HEK293T (cell line): ENCODE results near the gene SLC13A1.

Experiments used
- BHLHE40 ChIP-seq: fragments of 450-650 bp; IDR thresholded peaks from 2 replicates; pipeline ENCODE4 v1.6.1; 2016; ENCODE audit warnings: mild to moderate bottlenecking, moderate library complexity, borderline replicate concordance
- FOXM1 ChIP-seq: fragments of 450-650 bp; IDR thresholded peaks from 2 replicates; pipeline ENCODE4 v1.6.1; 2017; ENCODE audit warnings: mild to moderate bottlenecking, borderline replicate concordance
- L3MBTL2 ChIP-seq: fragments of 450-650 bp; conservative IDR thresholded peaks from 2 replicates; pipeline ENCODE4 v1.6.1; 2016; ENCODE audit warnings: mild to moderate bottlenecking
- LEF1 ChIP-seq: fragments of 450-650 bp; IDR thresholded peaks from 2 replicates; pipeline ENCODE4 v1.6.1; 2017; ENCODE audit warnings: mild to moderate bottlenecking, borderline replicate concordance
- NFRKB ChIP-seq: fragments of 450-650 bp; IDR thresholded peaks from 2 replicates; pipeline ENCODE4 v1.6.1; 2016; ENCODE audit warnings: mild to moderate bottlenecking, moderate library complexity
- SP1 ChIP-seq: fragments of 450-650 bp; IDR thresholded peaks from 2 replicates; pipeline ENCODE4 v1.6.1; 2017
- SUZ12 ChIP-seq: fragments of 450-650 bp; IDR thresholded peaks from 2 replicates; pipeline ENCODE4 v1.6.1; 2016; ENCODE audit warnings: mild to moderate bottlenecking
- TARDBP ChIP-seq: fragments of 450-650 bp; IDR thresholded peaks from 2 replicates; pipeline ENCODE4 v1.6.1; 2016
- ZNF384 ChIP-seq: fragments of 450-650 bp; IDR thresholded peaks from 2 replicates; pipeline ENCODE4 v1.6.1; 2016
- TF ChIP-seq, protein P1 (sequence below): fragments of 450-650 bp; IDR thresholded peaks from 2 replicates; pipeline ENCODE4 v1.6.1; 2016

DNA sequence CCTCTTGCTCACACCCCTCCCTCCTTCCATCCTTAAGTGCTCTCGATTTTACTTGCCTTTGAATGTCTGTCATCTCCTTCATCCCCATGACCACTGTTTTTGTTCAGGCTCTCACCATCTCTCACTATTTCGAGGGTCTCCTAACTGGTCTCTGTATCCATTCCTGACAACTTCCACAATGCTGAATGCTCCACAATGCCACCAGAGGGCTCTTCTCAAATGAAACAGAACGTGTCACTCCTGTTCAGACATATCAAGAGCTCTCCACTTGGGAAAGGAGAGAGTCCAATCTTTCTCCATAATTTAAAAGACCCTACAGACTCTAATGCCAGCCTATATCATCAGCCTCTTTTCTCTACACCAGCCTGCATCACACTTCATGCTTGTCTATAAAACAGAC lies 9.0 kb upstream of the SLC13A1 start:
- TF ChIP-seq TARDBP: no peak
- TF ChIP-seq FOXM1: no peak
- no peak for TF ChIP-seq LEF1
- no peak for TF ChIP-seq ZNF384
- no peak for TF ChIP-seq NFRKB
- TF ChIP-seq BHLHE40: no peak
- no peak for TF ChIP-seq L3MBTL2
- TF ChIP-seq, protein P1, sequence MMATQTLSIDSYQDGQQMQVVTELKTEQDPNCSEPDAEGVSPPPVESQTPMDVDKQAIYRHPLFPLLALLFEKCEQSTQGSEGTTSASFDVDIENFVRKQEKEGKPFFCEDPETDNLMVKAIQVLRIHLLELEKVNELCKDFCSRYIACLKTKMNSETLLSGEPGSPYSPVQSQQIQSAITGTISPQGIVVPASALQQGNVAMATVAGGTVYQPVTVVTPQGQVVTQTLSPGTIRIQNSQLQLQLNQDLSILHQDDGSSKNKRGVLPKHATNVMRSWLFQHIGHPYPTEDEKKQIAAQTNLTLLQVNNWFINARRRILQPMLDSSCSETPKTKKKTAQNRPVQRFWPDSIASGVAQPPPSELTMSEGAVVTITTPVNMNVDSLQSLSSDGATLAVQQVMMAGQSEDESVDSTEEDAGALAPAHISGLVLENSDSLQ: no peak
- TF ChIP-seq SP1: no peak
- TF ChIP-seq SUZ12: no peak
